ENCODE measurements around the gene ABCD2.
"Not testable (repeated sequence)": the region's sequence is repeated elsewhere in the genome, so short reads cannot be mapped to it uniquely, and the experiment has no call there.

The ABCD2 gene

GRCh38 chr12:39610436-39611025, 9.1 kb downstream of the ABCD2 start:
- DNase-seq, result no peak

GRCh38 chr12:39606712-39607423, 12.7 kb downstream of the ABCD2 start:
- no peak for DNase-seq

- no peak for DNase-seq
Measured at GRCh38 chr12:39605996-39606395, 13.6 kb downstream of the ABCD2 start.

GRCh38 chr12:39605501-39605900, 14.1 kb downstream of the ABCD2 start:
- DNase-seq, result no peak

GRCh38 chr12:39603065-39603464, 16.5 kb downstream of the ABCD2 start:
- no peak for DNase-seq

- DNase-seq, result not testable (repeated sequence)
Measured at GRCh38 chr12:39601951-39602350, 17.7 kb downstream of the ABCD2 start.

- no peak for DNase-seq
Measured at GRCh38 chr12:39595928-39596327, 23.7 kb downstream of the ABCD2 start.

- no peak for DNase-seq
Measured at GRCh38 chr12:39592295-39592694, 27.3 kb downstream of the ABCD2 start.

- DNase-seq, result no peak
Measured at GRCh38 chr12:39588348-39588747, 31.3 kb downstream of the ABCD2 start.

GRCh38 chr12:39587225-39587624, 32.4 kb downstream of the ABCD2 start:
- DNase-seq, result no peak

GRCh38 chr12:39586816-39587215, 32.8 kb downstream of the ABCD2 start:
- DNase-seq, result no peak

- DNase-seq, result no peak
Measured at GRCh38 chr12:39581592-39581991, 38.0 kb downstream of the ABCD2 start.

GRCh38 chr12:39575498-39575875, 44.1 kb downstream of the ABCD2 start:
- DNase-seq, result no peak

GRCh38 chr12:39574785-39575497, 44.7 kb downstream of the ABCD2 start:
- no peak for DNase-seq

GRCh38 chr12:39574378-39574777, 45.2 kb downstream of the ABCD2 start:
- DNase-seq, result no peak

- no peak for DNase-seq
Measured at GRCh38 chr12:39573971-39574370, 45.6 kb downstream of the ABCD2 start.

GRCh38 chr12:39572551-39572950, 47.1 kb downstream of the ABCD2 start:
- no peak for DNase-seq

GRCh38 chr12:39571351-39571750, 48.3 kb downstream of the ABCD2 start:
- no peak for DNase-seq

- no peak for DNase-seq
Measured at GRCh38 chr12:39553476-39553875, 66.1 kb downstream of the ABCD2 start.

GRCh38 chr12:39544211-39544610, 75.4 kb downstream of the ABCD2 start:
- not testable (repeated sequence) for DNase-seq

- no peak for DNase-seq
Measured at GRCh38 chr12:39541471-39541870, 78.1 kb downstream of the ABCD2 start.

- DNase-seq, result no peak
Measured at GRCh38 chr12:39538679-39539104, 80.9 kb downstream of the ABCD2 start.

- DNase-seq, result no peak
Measured at GRCh38 chr12:39533951-39534350, 85.7 kb downstream of the ABCD2 start.

- DNase-seq, result no peak
Measured at GRCh38 chr12:39532448-39532847, 87.2 kb downstream of the ABCD2 start.

Data from SHP77 treated with DMSO at 0.1 percent for 48 hours (cell line).